ENCODE data around the gene PTPRN2.

DNA sequence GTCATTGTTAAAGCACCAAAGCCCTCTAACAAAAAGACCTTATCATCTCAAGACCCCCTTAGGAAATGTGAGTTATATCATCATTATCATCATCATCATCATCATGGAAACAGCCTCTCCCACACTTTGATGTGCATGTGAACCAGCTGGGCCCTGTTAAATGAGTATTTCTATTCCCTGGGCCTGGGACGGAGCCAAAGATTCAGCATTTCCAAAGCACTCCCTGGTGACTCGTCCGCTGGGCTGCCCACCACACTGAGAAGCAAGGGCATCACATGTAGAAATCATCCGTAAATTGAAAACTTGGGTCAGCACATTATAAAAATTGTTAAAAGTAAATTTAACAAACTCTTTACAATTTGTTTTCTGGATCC, 88.6 kb downstream of the PTPRN2 start:
- TF ChIP-seq POLR2AphosphoS5 (IDR thresholded peaks at IDR 0.05; ENCODE audit: insufficient read depth, low read depth, low read length): no peak
- TF ChIP-seq, protein P1, sequence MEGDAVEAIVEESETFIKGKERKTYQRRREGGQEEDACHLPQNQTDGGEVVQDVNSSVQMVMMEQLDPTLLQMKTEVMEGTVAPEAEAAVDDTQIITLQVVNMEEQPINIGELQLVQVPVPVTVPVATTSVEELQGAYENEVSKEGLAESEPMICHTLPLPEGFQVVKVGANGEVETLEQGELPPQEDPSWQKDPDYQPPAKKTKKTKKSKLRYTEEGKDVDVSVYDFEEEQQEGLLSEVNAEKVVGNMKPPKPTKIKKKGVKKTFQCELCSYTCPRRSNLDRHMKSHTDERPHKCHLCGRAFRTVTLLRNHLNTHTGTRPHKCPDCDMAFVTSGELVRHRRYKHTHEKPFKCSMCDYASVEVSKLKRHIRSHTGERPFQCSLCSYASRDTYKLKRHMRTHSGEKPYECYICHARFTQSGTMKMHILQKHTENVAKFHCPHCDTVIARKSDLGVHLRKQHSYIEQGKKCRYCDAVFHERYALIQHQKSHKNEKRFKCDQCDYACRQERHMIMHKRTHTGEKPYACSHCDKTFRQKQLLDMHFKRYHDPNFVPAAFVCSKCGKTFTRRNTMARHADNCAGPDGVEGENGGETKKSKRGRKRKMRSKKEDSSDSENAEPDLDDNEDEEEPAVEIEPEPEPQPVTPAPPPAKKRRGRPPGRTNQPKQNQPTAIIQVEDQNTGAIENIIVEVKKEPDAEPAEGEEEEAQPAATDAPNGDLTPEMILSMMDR (IDR thresholded peaks at IDR 0.05; ENCODE audit: extremely low read depth in 1 of 2, insufficient read depth in 1 of 2, low read depth in 1 of 2, low read length in 2 of 2): no peak
- no peak for TF ChIP-seq MYC (IDR thresholded peaks at IDR 0.05; ENCODE audit: low read depth, low read length)
- TF ChIP-seq POLR2A (IDR thresholded peaks at IDR 0.05; ENCODE audit: low read depth, low read length): no peak
- TF ChIP-seq GATA2 (IDR thresholded peaks at IDR 0.05; ENCODE audit: insufficient read depth, insufficient read length, low read depth, low read length): no peak

All from endothelial cell of umbilical vein (primary cell).